GM20431 (cell line): ENCODE results near the gene KBTBD13.
"Not testable (repeated sequence)": the region's sequence is repeated elsewhere in the genome, so short reads cannot be mapped to it uniquely, and the experiment has no call there.

ENCODE experiments used
- in situ Hi-C: fragments of 300-500 bp; cut with MseI, MboI; formaldehyde crosslinking; loops from one replicate; pipeline ENCODE4 v1.15.0; 2020; ENCODE audit warnings: low sequenced_read_pairs; ENCODE audit not compliant: unreplicated experiment

Gene KBTBD13

GRCh38 chr15:65099801-65100200 is 23.3 kb downstream of the KBTBD13 start:
- in situ Hi-C loops = not testable (repeated sequence)

GRCh38 chr15:65100442-65100841 is 23.9 kb downstream of the KBTBD13 start:
- in situ Hi-C loops = no loop called here

- in situ Hi-C loops = no loop called here
Measured at GRCh38 chr15:65101411-65101890, 24.9 kb downstream of the KBTBD13 start.

- in situ Hi-C loops = no loop called here
Measured at GRCh38 chr15:65101891-65102708, 25.6 kb downstream of the KBTBD13 start.

DNA sequence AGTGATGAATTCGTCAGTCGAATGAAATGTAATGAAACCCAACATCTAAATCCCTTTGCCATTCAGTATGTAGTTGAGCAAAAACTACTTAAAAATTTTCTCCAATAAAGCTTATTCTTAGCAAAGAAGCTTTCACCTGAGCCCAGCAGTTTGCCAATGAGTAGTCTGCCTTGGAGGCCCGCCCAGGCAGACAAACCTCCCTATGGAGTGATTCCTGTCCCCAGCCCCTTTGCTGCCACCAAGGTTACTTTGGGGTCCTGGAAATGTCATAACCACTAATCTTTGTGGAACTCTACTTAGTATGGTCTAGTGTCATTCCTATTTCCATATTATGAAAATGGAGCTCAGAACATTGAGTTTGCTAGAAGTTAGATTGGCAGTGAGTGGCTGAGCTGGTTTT is 26.4 kb downstream of the KBTBD13 start:
- in situ Hi-C loops = no loop called here

GRCh38 chr15:65105038-65105437 is 28.5 kb downstream of the KBTBD13 start:
- in situ Hi-C loops = no loop called here

- in situ Hi-C loops = no loop called here
Measured at GRCh38 chr15:65106011-65106590, 29.6 kb downstream of the KBTBD13 start.

GRCh38 chr15:65110676-65111292 is 34.2 kb downstream of the KBTBD13 start:
- in situ Hi-C loops = no loop called here

DNA sequence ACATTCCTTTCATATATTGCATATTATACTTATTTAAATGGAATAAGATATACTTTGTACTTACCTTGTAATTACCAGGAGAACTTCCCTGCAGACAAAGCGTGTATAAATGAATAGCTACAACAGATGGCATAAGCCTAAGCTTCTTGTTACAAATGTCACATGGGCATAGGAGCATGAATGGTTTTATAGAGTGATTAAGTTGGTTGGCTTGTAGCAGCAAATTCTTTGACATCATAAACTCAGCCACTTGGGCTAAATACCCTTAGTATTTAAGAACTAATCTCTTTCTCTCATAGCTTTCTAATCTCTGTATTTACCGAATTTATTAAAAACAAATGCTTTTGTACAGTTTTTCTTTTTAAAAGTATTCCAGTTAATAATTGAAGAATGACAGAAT is 38.5 kb downstream of the KBTBD13 start, which contains the start of gene UBAP1L:
Gene UBAP1L, minus strand, starts transcription at position 115 of the 400 bp plus-strand sequence. CDS start 8,985 bp downstream, outside the sequence.
- in situ Hi-C loops = no loop called here

GRCh38 chr15:65115542-65115941 is 39.0 kb downstream of the KBTBD13 start:
- in situ Hi-C loops = no loop called here
